Measurements from ENCODE around the gene MELK. TPM values are rescaled to one million over a fixed set of nuclear protein-coding genes. Genes with fewer than 3 reads are reported as not detected.

MELK gene
- total and polyA plus RNA-seq, 10 of the 15 experiments (the other 5 are each of a cell fraction or from before 2014, with no cell fraction given): 38.7 to 80.3 (median 51.6) TPM

DNA sequence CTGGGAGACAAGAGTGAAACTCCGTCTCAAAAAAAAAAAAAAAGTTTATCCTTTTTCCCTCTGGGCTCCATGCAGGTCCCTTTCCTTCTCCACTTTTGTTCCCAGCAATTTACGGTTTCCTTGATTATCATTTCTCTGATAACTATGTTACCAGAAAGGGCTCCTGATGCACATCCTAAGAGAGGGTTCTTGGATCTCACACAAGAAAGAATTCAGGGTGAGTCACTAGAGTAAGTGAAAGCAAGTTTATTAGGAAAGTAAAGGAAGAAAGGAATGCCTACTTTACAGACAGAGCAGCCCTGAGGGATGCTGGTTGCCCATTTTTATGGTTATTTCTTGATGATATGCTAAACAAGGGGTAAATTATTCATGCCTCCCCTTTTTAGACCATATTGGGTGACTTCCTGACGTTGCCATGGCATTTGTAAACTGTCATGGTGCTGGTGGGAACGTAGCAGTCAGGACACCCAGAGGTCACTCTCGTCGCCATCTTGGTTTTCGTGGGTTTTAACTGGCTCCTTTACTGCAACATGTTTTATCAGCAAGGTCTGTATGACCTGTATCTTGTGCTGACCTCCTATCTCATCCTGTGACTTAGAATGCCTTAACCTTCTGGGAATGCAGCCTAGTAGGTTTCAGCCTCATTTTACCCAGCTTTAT lies 13.5 kb upstream of the MELK start:
- POLR2A ChIA-PET: interaction anchor here (0.7 kb wide), 1 partner anchor 73 kb away, joined by 3 read pairs; no protein-coding TSS in a partner anchor
- no peak for FAIRE-seq
- CTCF ChIA-PET: interaction anchor here (1.2 to 16.4 kb wide), 2 partner anchors 110 to 155 kb away, joined by 8 to 421 read pairs; partner anchors contain the start of gene RNF38
- no peak for TF ChIP-seq GATAD2B (conservative IDR thresholded peaks at IDR 0.05; ENCODE audit: low read depth)
- no peak for TF ChIP-seq REST (IDR thresholded peaks at IDR 0.05; ENCODE audit: low read depth, low read length)
- TF ChIP-seq MAX (IDR thresholded peaks at IDR 0.05; ENCODE audit: low read depth, low read length): no peak
- no peak for TF ChIP-seq STAT3 (IDR thresholded peaks at IDR 0.05; ENCODE audit: low read depth, low read length)
- no peak for TF ChIP-seq MTA2 (IDR thresholded peaks at IDR 0.05; ENCODE audit: low read depth)
- TF ChIP-seq, protein P1, sequence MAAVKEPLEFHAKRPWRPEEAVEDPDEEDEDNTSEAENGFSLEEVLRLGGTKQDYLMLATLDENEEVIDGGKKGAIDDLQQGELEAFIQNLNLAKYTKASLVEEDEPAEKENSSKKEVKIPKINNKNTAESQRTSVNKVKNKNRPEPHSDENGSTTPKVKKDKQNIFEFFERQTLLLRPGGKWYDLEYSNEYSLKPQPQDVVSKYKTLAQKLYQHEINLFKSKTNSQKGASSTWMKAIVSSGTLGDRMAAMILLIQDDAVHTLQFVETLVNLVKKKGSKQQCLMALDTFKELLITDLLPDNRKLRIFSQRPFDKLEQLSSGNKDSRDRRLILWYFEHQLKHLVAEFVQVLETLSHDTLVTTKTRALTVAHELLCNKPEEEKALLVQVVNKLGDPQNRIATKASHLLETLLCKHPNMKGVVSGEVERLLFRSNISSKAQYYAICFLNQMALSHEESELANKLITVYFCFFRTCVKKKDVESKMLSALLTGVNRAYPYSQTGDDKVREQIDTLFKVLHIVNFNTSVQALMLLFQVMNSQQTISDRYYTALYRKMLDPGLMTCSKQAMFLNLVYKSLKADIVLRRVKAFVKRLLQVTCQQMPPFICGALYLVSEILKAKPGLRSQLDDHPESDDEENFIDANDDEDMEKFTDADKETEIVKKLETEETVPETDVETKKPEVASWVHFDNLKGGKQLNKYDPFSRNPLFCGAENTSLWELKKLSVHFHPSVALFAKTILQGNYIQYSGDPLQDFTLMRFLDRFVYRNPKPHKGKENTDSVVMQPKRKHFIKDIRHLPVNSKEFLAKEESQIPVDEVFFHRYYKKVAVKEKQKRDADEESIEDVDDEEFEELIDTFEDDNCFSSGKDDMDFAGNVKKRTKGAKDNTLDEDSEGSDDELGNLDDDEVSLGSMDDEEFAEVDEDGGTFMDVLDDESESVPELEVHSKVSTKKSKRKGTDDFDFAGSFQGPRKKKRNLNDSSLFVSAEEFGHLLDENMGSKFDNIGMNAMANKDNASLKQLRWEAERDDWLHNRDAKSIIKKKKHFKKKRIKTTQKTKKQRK (IDR thresholded peaks at IDR 0.05; ENCODE audit: low read depth, low read length): no peak
- TF ChIP-seq BCL11A (IDR thresholded peaks at IDR 0.05; ENCODE audit: low read depth, low read length): no peak
- TF ChIP-seq KAT2A (conservative IDR thresholded peaks at IDR 0.05; ENCODE audit: control insufficient read depth, low read depth, low read length): no peak
- TF ChIP-seq BHLHE40 (IDR thresholded peaks at IDR 0.05; ENCODE audit: borderline replicate concordance in 1 of 2, low read depth in 2 of 2, low read length in 1 of 2): no peak
- TF ChIP-seq YY1 (IDR thresholded peaks at IDR 0.05; ENCODE audit: low read depth, low read length): 0 out of 2 replicates have a peak, but pooled peaks have one; percentile 37
- TF ChIP-seq, protein P2, sequence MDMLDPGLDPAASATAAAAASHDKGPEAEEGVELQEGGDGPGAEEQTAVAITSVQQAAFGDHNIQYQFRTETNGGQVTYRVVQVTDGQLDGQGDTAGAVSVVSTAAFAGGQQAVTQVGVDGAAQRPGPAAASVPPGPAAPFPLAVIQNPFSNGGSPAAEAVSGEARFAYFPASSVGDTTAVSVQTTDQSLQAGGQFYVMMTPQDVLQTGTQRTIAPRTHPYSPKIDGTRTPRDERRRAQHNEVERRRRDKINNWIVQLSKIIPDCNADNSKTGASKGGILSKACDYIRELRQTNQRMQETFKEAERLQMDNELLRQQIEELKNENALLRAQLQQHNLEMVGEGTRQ (IDR thresholded peaks at IDR 0.05; ENCODE audit: borderline replicate concordance, low read depth, low read length): no peak
- TF ChIP-seq, protein P3, sequence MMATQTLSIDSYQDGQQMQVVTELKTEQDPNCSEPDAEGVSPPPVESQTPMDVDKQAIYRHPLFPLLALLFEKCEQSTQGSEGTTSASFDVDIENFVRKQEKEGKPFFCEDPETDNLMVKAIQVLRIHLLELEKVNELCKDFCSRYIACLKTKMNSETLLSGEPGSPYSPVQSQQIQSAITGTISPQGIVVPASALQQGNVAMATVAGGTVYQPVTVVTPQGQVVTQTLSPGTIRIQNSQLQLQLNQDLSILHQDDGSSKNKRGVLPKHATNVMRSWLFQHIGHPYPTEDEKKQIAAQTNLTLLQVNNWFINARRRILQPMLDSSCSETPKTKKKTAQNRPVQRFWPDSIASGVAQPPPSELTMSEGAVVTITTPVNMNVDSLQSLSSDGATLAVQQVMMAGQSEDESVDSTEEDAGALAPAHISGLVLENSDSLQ (IDR thresholded peaks at IDR 0.05): no peak
- TF ChIP-seq SREBF2 (IDR thresholded peaks at IDR 0.05; ENCODE audit: low read length): no peak
- no peak for TF ChIP-seq WRNIP1 (IDR thresholded peaks at IDR 0.05; ENCODE audit: borderline replicate concordance, low read depth, low read length)

More for the DNA sequence above, 13.5 kb upstream of the MELK start:
- ChIA-PET SMC1A (ENCODE audit: uncharacterized antibody, unreplicated experiment) (interaction anchor here (1.0 to 13.7 kb wide), 3 partner anchors 9 to 153 kb away, joined by 3 to 287 read pairs (median 4); no protein-coding TSS in a partner anchor), RAD21 (ENCODE audit: unreplicated experiment) (interaction anchor here (5.3 kb wide), 1 partner anchor 151 kb away, joined by 36 read pairs; no protein-coding TSS in a partner anchor)
- Histone ChIP-seq H3K27me3 (replicated peaks in 1 of 2; ENCODE audit: control insufficient read depth in 2 of 2, insufficient read depth in 2 of 2, low read length in 1 of 2) (no peaks in the 10 kb centered on the region), H3K9ac (ENCODE audit: control insufficient read depth, insufficient read depth, low read length) (no peak overlapping the region), H3K27ac (ENCODE audit: control insufficient read depth, insufficient read depth) (no peak overlapping the region), H3K4me1 (ENCODE audit: control insufficient read depth, insufficient read depth, low read length) (no peaks in the 10 kb centered on the region), H3K79me2 (ENCODE audit: control insufficient read depth, insufficient read depth, low read length) (no peaks in the 10 kb centered on the region), H3K4me3 (no peak overlapping the region), H3K9me3 (replicated peaks; ENCODE audit: control insufficient read depth, insufficient read depth, low read length) (no peaks in the 10 kb centered on the region), H2AFZ (ENCODE audit: control insufficient read depth, low read depth, low read length) (no peak overlapping the region), H3K4me2 (ENCODE audit: control insufficient read depth, insufficient read depth) (no peak overlapping the region), H3K36me3 (ENCODE audit: control insufficient read depth in 2 of 2, insufficient read depth in 2 of 2, low read length in 1 of 2) (no peaks in the 10 kb centered on the region), H4K20me1 (ENCODE audit: control insufficient read depth, insufficient read depth) (no peaks in the 10 kb centered on the region)
- intact Hi-C loops (cut with micrococcal nuclease; ENCODE audit: unreplicated experiment) (loop anchor here (5.0 kb wide), 1 partner anchor 312 kb away; no protein-coding TSS in a partner anchor), in situ Hi-C loops (cut with MboI) (no loop called here)
- 27% methylated on average over 6 of the region's 7 CpGs for WGBS (ENCODE audit: insufficient coverage, insufficient replicate concordance, low lambda C conversion rate, missing lambda C conversion rate)
- ATAC-seq (no peak), DNase-seq (ENCODE audit: low read depth, low spot score) (no peak)
- no TSS peak for BruUV-seq (replicated peaks)

All from GM12878 (cell line).